ENCODE data around the gene TMPO. TPM values are rescaled to one million over a fixed set of nuclear protein-coding genes. Genes with fewer than 3 reads are reported as not detected.

TMPO gene
- total RNA-seq, 1 experiment from 2014 or later: 124 TPM

DNA sequence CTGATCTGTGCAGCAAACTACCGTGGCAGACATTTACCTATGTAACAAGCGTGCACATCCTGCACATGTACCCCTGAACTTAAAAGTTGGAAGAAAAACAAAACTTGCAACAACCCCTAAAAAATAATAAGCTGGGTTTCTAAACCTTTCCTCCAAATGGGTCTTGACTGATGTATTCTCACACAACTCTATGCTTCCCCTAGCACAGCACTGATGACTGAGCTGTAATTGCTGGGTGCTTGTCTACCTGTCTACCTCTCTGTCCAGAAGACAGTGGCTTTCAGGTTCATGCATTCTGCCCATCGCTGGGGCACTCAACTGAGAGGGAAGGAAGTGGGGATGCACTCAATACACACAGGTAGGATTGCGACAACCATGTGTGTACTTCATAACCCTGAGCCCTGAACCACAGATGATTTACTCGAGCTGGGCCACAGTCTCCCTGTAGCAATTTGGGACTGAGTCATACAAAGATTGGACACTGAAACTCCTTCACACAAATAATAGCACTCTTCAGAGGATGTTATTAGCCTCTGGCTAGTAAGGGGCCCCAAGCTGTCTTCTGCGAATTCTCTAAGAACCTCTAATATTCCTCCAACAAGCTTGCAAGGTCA, 44.8 kb upstream of the TMPO start:
- BruUV-seq (replicated peaks): no TSS peak

DNA sequence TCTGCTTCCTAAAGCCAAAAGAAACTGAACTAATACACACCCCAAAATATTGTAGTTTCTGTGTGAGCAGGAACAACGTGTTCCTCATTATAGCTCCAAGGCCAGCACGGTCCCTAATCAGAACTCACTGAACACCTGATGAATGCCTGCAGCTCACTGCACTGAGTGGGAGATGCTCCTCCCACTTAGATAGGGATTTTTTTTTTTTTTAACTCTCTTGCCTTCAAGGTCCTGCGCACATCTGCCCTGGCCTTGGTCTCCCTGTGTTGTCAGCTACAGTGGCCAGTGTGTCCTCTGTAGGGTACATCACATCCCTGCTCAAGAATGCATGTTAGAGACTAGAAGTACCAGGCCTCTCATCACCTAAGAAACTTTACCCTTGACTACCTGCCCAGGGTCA, 44.3 kb upstream of the TMPO start:
- intact Hi-C loops (cut with micrococcal nuclease; ENCODE audit: unreplicated experiment) (no loop called here), in situ Hi-C loops (cut with HindIII; ENCODE audit: low pct_unique_long_range_greater_than_20kb, low sequenced_read_pairs) (no loop called here)
- TF ChIP-seq, protein P1, sequence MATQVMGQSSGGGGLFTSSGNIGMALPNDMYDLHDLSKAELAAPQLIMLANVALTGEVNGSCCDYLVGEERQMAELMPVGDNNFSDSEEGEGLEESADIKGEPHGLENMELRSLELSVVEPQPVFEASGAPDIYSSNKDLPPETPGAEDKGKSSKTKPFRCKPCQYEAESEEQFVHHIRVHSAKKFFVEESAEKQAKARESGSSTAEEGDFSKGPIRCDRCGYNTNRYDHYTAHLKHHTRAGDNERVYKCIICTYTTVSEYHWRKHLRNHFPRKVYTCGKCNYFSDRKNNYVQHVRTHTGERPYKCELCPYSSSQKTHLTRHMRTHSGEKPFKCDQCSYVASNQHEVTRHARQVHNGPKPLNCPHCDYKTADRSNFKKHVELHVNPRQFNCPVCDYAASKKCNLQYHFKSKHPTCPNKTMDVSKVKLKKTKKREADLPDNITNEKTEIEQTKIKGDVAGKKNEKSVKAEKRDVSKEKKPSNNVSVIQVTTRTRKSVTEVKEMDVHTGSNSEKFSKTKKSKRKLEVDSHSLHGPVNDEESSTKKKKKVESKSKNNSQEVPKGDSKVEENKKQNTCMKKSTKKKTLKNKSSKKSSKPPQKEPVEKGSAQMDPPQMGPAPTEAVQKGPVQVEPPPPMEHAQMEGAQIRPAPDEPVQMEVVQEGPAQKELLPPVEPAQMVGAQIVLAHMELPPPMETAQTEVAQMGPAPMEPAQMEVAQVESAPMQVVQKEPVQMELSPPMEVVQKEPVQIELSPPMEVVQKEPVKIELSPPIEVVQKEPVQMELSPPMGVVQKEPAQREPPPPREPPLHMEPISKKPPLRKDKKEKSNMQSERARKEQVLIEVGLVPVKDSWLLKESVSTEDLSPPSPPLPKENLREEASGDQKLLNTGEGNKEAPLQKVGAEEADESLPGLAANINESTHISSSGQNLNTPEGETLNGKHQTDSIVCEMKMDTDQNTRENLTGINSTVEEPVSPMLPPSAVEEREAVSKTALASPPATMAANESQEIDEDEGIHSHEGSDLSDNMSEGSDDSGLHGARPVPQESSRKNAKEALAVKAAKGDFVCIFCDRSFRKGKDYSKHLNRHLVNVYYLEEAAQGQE (IDR thresholded peaks at IDR 0.05; ENCODE audit: insufficient read depth in 1 of 2, low read depth in 2 of 2, low read length in 1 of 2): no peak
- TF ChIP-seq POLR2AphosphoS5 (IDR thresholded peaks at IDR 0.05; ENCODE audit: low read depth, low read length): no peak
- no peak for TF ChIP-seq TCF7L2 (IDR thresholded peaks at IDR 0.05; ENCODE audit: low read depth, low read length)
- no peak for TF ChIP-seq SIN3A (IDR thresholded peaks at IDR 0.05; ENCODE audit: borderline replicate concordance, insufficient read depth, low read depth, low read length)
- TF ChIP-seq, protein P2, sequence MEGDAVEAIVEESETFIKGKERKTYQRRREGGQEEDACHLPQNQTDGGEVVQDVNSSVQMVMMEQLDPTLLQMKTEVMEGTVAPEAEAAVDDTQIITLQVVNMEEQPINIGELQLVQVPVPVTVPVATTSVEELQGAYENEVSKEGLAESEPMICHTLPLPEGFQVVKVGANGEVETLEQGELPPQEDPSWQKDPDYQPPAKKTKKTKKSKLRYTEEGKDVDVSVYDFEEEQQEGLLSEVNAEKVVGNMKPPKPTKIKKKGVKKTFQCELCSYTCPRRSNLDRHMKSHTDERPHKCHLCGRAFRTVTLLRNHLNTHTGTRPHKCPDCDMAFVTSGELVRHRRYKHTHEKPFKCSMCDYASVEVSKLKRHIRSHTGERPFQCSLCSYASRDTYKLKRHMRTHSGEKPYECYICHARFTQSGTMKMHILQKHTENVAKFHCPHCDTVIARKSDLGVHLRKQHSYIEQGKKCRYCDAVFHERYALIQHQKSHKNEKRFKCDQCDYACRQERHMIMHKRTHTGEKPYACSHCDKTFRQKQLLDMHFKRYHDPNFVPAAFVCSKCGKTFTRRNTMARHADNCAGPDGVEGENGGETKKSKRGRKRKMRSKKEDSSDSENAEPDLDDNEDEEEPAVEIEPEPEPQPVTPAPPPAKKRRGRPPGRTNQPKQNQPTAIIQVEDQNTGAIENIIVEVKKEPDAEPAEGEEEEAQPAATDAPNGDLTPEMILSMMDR (IDR thresholded peaks at IDR 0.05): no peak
- 0 out of 2 replicates have a peak, but pooled peaks cover 2% of the 10 kb centered on the region for H3K4me1 ChIP-seq (ENCODE audit: control insufficient read depth, insufficient read depth, low read length)
- DNase-seq (ENCODE audit: low read depth, low spot score) (no peak), ATAC-seq (no peak)
- CTCF ChIA-PET: interaction anchor here (0.6 kb wide), 1 partner anchor 8 kb away, joined by 4 read pairs; no protein-coding TSS in a partner anchor
- H3K36me3 ChIP-seq (ENCODE audit: control insufficient read depth, insufficient read depth, low read length): no peaks in the 10 kb centered on the region
- POLR2A ChIA-PET: no interaction called here
- BruUV-seq (replicated peaks): no TSS peak
- H3K27me3 ChIP-seq (ENCODE audit: control insufficient read depth, insufficient read depth, low read length): no peaks in the 10 kb centered on the region; the same call in 1 of the 2 replicates
- H3K4me3 ChIP-seq (ENCODE audit: low read depth in 2 of 2, low read length in 2 of 2): no peak overlapping the region
- no peak overlapping the region for H3K27ac ChIP-seq (ENCODE audit: low read length)
- H3K9me3 ChIP-seq (ENCODE audit: control insufficient read depth, insufficient read depth, low read depth, low read length): no peaks in the 10 kb centered on the region

More for the DNA sequence above, 44.8 kb upstream of the TMPO start:
- no peak for ATAC-seq
- no peaks in the 10 kb centered on the region; the same call in 1 of the 2 replicates for H3K27me3 ChIP-seq (ENCODE audit: control insufficient read depth, insufficient read depth, low read length)
- H3K4me1 ChIP-seq (ENCODE audit: control insufficient read depth, insufficient read depth, low read length): 0 out of 2 replicates have a peak, but pooled peaks cover 2% of the 10 kb centered on the region
- DNase-seq (ENCODE audit: low read depth, low spot score): no peak
- TF ChIP-seq TCF7L2 (IDR thresholded peaks at IDR 0.05; ENCODE audit: low read depth, low read length) (no peak), SIN3A (IDR thresholded peaks at IDR 0.05; ENCODE audit: borderline replicate concordance, insufficient read depth, low read depth, low read length) (no peak), POLR2AphosphoS5 (IDR thresholded peaks at IDR 0.05; ENCODE audit: low read depth, low read length) (no peak)
- TF ChIP-seq, protein P2 (IDR thresholded peaks at IDR 0.05): no peak
- TF ChIP-seq, protein P1 (IDR thresholded peaks at IDR 0.05; ENCODE audit: insufficient read depth in 1 of 2, low read depth in 2 of 2, low read length in 1 of 2): no peak
- no peak overlapping the region for H3K27ac ChIP-seq (ENCODE audit: low read length)
- CTCF ChIA-PET: interaction anchor here (0.6 kb wide), 1 partner anchor 9 kb away, joined by 4 read pairs; no protein-coding TSS in a partner anchor
- in situ Hi-C loops (cut with HindIII; ENCODE audit: low pct_unique_long_range_greater_than_20kb, low sequenced_read_pairs): no loop called here
- no peaks in the 10 kb centered on the region for H3K9me3 ChIP-seq (ENCODE audit: control insufficient read depth, insufficient read depth, low read depth, low read length)
- H3K36me3 ChIP-seq (ENCODE audit: control insufficient read depth, insufficient read depth, low read length): no peaks in the 10 kb centered on the region
- intact Hi-C loops (cut with micrococcal nuclease; ENCODE audit: unreplicated experiment): no loop called here
- POLR2A ChIA-PET: no interaction called here
- H3K4me3 ChIP-seq (ENCODE audit: low read depth in 2 of 2, low read length in 2 of 2): no peak overlapping the region
